HG02610 (cell line): ENCODE results near the gene PPFIBP2.
A peak's percentile ranks its signal among the peaks of the same experiment; 100 is the strongest.
"Not testable (repeated sequence)": the region's sequence is repeated elsewhere in the genome, so short reads cannot be mapped to it uniquely, and the experiment has no call there.

Source experiments
- ATAC-seq: cut with Tn5 transposase; IDR thresholded peaks from one replicate; pipeline ENCODE4 v1.9.1; 2021; ENCODE audit warnings: mild to moderate bottlenecking, moderate library complexity; ENCODE audit not compliant: unreplicated experiment

PPFIBP2 gene

DNA sequence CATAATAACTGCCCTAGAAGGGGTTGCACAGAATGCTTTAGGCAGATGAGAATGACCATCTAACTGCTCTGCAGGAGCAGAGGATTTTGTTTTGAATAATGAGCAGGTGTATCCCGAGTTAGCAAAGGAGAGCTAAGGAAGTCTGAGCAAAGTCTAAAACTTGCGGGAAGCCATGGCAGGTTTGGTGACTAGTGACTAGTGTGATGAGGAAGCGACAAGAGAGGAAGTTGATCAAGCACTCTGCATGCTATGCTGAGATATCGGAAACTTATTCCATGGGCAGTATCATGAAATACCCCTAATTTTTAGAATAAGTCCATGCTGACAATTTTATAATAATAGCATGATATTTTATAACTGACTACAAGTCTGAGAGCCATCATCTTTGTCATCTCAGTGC, 15.6 kb upstream of the PPFIBP2 start:
- ATAC-seq: no peak

DNA sequence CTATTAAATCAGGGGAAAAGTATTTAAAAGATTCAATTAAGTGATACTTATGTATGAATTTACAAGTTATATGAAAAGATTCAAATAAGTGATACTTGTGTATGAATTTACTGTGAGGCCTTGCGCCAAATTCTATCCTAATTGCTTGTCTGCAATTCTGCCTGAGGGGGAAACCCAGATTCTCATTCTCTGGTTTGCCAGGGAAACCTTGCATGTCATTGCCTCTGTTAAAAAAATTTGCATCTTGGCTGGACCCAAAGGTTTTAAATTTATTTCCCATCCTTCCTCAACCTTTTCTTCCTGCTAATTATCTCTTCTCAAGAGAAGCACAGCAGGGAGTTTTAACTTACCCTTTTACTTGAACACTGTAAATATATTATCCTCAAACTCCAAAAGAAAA, 14.7 kb upstream of the PPFIBP2 start:
- no peak for ATAC-seq

DNA sequence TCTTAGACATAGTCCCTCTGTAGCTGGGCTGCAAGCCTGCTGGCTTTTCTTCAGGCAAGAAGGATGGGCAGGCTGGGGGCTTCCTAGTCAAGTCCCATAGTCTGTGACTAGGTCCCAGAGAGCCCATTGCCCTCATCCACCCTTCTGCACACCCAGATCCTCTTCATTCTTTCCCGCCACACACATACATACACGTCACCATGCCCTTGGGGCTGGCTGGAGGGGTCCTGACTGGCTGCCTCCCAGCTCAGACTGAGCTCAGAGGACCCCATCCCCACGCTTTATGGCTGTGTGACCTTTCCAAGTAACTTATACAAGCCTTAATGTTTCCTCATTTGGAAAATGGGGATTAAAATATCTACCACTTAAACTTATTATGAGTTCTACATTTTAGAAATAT, 13.5 kb upstream of the PPFIBP2 start:
- no peak for ATAC-seq

DNA sequence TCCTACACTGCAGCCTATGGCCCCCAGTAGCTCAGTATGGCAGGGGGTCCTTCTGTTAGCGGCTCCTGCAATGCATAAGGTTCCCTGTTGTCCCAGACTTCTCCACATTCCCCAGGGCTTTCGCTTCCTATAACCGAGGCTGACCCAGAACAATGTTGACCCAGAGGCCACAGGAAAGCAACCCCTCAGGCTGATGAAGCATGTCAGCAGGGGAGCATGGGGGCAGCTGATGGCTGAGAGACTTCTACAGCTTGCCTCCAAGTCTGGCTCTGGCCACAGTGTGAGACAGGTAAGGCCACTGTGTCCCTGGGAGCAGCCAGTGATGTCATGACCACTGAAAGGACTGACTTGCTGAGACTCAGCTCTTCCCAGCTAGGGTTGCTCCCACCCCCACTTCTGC, 12.5 kb upstream of the PPFIBP2 start:
- ATAC-seq: no peak

DNA sequence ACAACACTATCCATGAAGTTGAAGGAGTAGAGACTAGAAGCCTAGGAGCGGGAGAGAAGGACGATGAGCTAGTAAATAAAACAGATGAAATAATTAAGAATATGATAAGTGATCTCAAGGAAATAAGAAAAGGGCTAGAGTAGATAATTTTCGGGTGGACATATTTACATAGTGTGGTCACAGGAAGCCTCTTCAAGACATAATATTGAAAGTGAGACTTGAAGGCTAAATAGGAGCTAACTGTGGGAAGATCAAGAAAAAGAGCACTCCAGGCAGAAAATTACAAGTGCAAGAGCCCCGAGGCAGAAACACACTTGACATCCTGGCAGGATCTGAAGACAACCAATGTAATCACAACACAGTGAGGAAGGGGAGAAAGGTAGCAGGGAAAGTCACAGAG, 11.9 kb upstream of the PPFIBP2 start:
- ATAC-seq: peak; percentile 42

DNA sequence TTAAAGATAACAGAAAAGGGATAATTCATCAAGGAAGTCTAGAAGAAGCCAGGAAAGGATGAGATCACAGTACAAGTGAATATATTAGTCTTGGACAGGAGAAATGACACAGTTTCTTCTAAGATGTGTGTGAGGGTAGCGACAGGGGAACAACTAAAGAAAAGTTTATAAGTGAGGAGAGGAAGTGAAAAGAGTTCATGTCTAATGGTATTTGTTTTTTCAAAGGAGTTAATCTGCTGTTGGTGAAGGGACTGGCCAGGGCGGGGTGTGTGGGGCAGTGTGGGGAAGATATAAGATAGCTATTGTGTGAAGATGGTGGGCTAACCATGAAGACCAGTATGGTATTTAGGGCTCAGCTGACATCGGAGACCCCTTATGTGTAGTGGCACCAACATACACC, 7.6 kb upstream of the PPFIBP2 start:
- ATAC-seq: no peak

DNA sequence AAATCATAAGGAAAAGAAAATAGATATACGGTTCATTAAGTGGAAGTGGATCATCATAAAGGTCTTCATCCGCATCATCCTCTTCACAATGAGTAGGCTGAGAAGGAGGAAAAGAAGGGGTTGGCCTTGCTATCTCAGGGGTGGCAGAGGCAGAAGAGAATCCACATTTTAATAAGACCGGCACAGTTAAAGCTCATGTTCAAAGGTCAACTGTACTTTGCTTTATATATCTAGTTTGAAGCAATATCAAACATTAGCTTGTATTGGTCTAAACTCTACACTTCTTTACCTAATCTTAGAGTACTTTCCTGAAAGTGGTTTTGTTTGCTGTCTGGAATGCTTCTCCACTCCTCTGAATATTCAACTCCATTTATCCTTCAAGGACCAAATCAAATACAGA, 5.7 kb upstream of the PPFIBP2 start:
- ATAC-seq: no peak

DNA sequence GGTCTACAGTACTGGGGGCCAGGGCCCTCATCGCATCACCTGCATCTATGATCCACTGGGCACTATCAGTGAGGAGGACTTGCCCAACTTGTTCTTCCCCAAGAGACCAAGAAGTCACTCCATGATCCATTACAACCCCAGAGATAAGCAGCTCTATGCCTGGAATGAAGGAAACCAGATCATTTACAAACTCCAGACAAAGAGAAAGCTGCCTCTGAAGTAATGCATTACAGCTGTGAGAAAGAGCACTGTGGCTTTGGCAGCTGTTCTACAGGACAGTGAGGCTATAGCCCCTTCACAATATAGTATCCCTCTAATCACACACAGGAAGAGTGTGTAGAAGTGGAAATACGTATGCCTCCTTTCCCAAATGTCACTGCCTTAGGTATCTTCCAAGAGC, 3.8 kb upstream of the PPFIBP2 start:
- no peak for ATAC-seq

DNA sequence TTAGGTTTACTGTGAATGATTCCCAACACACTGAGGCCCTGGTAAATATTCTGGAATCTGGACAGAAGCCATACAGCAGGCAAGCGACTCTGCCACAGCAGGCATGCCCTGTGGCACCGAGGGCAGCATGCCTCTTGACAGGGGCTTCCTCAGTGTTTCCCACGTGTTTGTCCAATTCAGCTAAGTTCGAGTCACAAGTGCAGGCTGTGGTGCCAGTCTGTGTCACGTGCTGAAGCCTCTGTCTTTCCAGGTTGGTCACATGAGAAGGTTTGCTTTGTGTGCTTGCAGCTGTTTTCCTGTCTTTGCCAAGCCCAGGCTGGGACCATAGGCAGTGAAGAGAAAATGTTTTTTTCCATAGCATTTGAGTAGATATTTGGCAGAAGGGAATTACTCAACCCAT, 2.4 kb upstream of the PPFIBP2 start:
- no peak for ATAC-seq

DNA sequence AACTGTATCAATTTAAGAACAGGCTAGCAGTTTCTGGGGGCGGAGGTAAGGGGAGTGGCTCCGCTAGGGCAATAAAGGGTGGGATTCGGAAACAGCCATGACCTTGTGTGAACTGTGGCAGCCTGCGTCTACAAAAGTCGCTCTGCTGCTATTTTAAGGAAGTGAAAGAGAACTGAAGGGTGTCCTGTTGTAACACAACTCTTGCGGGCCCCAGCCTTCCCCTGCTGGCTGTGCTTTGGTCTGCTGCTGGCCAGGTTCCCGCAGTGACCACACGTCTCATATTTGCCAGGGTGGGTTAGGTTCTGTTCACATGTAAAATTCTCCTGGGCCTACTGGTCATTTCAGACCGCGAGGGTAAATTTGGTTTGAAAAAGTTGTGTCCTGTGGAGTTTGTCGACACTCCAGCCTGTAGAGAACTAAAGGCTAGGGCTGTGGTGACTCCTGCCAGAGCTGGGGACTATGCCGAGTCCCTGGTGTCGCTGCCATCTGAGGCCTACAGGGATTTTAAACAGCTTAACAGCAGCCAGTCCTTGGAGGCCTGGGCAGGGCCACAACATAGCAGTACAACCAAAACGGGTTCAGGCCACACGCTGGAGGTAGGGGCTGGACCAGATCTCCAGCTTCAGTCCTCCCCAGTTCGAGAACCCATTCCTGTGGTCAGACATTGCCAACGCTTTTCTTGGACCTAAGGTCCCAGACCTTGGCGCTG, 1.1 kb upstream of the PPFIBP2 start:
- ATAC-seq: peak; percentile 64

DNA sequence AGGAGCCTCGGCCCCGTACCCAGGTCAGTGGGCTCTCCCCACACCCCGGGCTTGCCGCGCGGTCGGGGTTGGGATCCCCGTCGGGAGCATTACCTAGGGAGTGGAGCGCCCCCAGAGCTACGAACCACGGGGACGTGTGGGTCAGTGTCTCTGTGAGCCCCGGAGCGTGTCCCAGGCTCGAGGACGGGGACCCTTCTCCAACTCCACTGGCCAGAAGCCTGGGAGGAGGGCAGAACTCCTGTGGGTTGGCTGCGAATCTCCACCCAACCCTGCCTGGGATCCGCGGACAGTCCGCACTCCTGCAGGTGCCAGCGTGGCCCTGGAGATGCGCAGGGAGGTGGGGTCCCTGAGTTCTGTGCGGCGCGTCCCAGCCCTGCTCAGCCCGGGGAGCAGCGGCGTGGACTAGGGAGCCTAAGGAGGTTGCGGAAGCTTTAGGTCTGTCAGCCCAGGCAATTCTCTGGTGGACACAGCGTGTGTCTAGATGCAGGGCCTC, 346 bp downstream of the PPFIBP2 start:
- no peak for ATAC-seq

DNA sequence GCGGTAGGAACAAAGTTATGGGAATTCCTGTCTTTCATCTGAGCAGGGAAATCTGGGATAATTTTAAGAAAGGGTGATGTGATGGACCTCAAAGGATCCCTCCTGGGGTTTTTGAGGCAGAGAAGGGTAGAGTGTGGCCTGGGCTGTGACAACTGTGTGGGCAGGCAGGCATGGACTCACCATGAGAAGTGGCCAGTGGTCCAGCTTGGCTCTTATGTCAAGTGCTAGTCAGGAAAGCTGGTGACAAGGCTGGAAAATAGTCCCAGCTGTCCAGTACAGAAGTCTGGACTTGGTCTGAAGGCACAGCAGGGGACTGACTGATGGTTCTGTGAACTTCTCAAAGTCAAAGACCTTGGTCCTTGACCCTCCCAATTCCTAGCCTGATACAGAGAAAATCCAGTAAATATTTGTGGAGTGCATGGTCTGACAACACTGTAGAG, 1.7 kb downstream of the PPFIBP2 start:
- ATAC-seq: no peak

DNA sequence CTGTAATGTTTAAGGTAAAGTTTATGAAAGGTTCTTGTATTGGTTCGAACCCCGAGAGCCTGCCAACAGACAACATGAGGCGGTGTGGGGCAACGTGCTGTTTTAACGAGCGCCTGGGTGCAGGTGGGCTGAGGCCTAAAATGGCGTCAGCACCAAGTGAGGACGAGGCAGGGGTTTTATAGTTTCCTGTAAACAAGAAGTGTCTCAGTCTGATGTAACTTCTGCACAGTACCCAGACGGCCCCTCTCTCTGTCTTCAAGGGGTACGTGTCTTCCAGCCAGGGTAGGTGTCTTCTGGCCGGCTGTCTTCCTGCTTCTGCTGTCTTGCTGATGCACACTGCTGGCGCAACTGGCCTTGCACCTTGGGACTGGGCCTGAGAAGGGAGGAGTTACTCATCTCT, 2.7 kb downstream of the PPFIBP2 start:
- ATAC-seq: no peak

DNA sequence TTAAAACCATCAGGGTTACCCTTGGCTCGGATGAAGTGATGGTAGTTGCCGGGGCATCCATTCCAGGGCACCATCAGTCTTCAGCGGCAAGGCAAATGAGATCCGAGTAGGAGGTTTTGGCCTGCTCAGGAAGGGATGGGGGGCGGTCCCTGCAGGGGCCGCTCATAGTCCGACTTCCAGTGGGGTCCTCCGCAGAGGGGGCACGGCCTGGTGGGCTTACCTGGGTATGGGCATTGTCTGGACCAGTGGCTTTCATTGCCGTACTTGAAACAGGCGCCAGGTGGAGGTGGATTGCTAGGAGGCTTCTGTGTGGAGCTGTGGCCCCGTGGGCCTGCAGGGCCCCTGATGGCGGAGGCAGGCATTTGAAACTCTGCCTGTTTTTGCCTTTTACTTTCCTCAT, 3.9 kb downstream of the PPFIBP2 start:
- not testable (repeated sequence) for ATAC-seq

DNA sequence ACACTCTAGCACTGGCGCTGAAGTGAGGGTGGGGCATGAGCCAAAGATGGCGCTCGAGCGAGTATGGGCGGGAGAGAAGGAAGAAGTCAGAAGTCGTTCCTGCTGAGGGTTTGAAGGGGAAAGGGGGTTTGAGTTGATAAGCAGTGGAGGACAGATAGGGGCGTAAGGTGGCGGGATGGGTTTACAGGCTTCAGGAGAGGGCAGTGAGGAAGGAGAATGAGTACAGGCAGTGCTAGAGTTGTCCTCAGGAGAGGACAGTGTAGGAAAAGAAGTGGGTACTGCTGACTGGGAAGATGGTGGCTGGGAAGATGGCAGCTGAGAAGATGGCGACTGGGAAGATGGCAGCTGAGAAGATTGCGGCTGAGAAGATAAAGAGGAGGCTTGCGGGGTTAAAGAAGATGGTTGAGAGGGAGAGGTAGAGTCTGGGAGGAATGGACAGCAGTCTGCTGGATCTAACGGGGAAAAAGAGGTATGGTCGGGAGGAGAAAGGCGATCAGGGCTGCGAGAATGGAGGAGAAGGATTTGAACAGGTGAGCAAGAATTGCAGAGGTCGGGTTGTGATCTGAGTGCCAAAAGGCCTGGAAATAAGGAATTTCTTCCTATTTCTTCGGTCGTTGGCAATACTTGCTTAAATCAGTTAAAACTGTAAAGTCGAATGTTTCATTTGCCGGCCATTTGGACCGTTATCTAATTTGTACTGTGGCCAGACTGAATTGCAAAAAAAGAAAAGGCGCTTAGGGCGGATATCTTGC, 5.2 kb downstream of the PPFIBP2 start:
- ATAC-seq: no peak

DNA sequence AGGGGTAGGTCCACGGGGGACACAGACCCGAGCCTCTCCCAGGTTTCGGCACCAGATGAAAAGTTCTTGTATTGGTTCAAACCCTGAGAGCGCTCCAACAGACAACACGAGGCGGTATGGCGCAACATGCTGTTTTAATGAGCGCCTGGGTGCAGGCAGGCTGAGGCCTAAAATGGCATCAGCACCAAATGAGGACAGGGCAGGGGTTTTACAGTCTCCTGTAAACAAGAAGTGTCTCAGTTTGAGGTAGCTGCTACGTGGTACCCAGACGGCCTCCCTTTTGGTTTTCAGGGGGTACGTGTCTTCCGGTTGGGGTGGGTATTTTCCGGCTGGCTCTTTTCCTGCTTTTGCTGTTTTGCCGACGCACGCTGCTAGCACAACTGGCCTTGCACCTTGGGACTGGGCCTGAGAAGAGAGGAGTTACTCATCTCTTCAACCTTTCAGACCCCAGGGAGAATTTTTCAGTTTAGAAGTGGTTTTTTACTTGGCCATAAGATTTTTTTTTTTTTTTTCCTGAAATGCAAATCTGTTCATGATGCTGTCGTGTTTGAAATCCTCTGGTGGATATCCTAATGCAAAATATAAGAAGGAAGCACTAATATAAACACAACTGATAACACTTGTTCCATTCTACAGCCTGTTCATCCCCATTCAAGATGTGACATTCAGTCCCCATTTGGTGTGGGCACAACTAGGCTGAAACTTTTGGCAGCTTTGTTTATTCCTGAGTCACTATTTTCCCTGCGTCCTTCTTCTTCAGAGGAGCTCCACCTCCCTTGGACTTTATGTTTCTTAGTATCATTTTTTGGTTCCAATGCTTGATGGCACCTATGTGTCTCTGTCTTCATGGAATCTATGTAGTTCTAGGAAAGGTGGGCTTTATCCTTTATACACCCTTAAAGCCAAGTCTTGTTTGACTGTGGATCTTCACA, 6.5 kb downstream of the PPFIBP2 start:
- peak; percentile 65 for ATAC-seq

DNA sequence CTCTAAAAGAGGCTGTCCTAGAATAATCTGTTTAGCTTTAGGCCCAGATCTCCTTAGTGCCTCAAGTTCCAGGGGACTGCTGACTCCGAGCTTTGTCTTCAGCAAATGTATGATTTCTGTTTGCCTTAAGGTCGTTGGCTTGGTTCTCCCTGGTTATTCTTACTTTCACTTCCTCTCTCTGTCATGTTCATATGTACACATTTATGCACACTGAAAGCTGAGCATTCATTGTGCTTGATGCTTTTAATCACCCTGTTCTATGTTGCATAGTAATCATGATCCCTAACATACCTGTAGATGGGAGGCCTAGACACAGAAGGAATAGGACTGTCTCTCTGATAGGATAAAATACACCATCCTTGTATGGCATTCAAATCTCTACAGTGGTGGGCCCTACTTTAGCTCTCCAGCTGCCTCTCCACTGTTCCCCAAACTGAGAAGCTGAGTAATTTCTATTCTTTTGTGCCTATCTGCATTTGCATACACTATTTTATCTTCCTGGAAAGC, 7.2 kb downstream of the PPFIBP2 start:
- ATAC-seq: peak; percentile 72

DNA sequence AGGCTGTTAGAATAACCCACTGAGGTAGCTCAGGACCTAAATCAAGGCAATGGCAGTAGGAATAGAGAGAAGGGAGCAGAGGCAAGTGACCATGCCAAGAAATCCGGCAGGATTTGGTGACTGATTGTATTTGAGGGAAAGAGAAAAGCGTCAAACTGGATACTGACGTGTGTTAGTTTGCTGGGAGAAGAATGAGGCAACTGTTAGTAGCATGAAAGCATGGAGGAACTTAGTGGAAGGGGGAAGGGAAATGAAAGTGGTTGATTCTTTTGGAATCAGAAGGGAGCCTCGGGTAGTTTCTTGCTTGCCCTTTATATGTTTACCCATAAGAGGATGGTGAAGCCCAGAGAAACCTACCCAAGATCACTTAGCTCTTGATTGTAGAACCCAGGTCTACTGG, 8.3 kb downstream of the PPFIBP2 start:
- ATAC-seq: no peak

DNA sequence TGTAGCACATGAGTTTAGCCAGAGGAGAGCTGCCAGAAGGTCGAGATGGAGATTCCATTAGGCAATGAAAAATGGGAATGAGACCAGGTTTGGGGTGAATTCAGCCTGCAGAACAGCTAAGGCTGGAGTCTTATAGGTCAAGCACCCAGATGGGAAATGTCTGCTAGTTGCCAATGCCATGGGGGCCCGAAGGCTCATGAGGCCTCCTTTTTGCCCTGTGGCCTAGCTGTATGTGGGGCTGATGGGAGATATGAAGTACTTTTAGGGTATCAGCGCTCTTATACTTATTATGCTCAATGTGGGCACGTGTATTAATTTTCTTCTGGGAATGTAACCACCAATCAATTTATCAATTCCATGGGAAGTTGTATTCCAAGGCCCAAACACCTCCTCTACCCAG, 8.7 kb downstream of the PPFIBP2 start:
- ATAC-seq: no peak

DNA sequence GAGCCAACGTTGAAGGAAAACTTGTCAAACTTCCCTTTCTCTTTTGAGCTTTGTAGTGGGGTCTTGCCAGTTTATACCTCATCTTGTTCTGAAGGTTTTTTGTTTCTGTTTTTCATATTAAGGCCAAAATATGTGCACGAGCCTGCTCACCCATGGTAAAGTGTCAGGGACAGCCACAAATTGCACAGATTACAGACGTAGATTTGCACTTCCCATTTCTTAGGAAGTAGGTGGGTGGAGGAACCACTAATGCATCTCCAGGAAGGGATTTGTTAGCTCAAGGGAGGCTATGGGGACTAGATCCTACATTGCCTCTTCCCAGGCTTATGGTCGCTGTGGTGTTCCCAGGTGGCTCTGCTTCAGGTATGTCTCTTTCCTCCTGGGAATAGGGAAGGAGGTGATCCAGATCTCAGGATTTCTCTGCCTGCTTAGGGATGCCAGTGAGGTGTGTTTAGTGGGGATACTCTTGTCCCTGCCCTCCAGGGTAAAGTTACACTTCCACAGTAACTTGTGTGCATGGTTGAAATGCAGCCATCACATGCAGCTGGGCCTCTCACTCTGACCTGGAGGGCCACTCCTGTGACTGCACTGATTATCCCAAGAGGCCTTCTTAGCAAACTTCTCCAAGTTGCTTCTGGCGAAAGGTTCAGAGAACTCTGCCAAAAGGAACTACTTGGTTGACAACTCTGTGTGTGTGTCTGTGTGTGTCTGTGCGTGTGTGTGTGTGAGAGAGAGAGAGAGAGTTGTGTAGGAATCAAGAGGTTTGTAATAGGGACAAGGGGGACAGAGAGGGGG, 9.8 kb downstream of the PPFIBP2 start:
- no peak for ATAC-seq
